HG03064 (cell line): ENCODE results near the gene RIC1.

Experiments
- ATAC-seq: cut with Tn5 transposase; IDR thresholded peaks from one replicate; pipeline ENCODE4 v1.9.1; 2021; ENCODE audit warnings: low read depth; ENCODE audit not compliant: unreplicated experiment

Gene RIC1

DNA sequence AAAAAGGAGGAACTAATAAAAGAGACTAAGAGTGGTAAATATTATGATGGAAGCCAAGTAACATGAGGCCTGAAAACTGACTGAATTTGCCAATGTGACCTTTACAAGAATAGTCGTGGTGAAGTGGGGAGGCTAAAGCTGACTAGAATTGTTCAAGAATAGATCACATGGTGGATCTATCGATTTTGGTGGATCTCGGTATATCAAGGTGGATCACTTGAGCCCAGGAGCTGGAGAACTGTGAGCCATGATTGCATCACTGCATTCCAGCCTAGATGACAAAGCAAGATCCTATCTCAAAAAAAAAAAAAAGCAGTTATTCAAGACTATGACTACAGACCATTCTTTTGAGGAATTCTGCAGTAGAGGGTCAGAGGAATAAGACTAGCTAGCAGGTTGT, 189.0 kb downstream of the RIC1 start:
- ATAC-seq, result no peak

DNA sequence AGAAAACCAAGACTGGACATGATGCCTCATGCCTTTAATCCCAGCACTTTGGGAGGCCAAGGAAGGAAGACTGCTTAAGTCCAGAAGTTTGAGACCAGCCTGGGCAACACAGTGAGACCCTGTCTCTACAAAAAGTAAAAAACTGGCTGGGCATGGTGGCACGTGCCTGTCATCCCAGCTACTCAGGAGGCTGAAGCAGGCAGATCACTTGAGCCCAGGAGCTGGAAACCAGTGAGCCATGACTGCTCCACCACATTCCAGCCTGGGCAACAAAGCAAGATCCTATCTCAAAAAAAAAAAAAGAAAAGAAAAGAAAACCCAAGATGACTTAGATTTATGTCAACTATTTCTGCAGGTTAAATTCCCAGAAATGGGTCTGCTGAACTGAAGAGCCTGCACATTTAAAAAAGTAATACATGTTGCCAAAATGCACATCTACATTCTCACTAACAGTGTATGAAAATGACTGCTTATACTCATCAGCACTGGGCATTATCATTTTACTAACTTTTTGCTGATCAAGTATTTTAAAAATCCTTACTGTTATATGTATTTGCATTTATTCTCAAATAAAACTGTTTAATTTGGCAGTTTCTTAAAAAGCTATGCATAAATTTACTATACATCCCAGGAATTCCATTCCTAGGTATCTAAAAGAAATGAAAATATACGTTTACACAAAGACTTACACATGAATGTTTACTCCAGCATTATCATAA, 189.7 kb downstream of the RIC1 start:
- no peak for ATAC-seq

DNA sequence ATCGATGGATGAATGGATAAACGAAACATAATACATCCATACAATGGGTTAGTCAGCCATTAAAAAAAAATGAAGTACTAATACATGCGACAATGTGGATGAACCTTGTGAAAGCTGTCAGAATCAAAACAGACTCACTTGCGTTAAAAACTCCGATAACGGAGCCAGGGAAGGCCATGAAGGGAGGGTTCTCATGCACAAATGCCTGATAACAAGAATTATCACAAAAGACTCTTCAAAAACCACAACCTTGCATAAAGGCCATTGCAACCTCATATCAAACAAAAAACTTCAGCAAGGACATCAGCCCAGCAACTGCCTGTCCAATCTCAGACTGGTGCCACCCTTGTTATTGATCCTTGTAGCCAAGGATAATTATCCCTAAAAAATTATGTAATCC, 190.3 kb downstream of the RIC1 start:
- no peak for ATAC-seq

DNA sequence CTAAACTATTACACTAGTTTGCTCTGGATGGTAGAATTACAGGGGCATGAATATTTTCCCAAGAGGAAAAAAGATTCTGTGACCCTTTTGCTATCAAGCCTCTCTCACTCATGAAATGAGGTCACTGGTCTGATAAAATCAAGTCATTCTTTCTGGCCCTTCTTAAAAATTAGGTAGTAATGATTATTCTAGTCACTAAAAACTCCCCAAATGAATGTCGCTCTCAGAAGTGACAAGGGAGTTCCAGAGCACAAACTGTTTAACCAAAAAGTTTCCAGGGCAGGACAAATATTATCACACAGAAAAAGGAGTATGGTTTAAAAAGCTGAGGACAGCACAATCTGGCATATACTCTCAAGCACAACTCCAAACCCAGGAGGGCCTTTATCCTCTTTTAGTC, 191.5 kb downstream of the RIC1 start:
- no peak for ATAC-seq

DNA sequence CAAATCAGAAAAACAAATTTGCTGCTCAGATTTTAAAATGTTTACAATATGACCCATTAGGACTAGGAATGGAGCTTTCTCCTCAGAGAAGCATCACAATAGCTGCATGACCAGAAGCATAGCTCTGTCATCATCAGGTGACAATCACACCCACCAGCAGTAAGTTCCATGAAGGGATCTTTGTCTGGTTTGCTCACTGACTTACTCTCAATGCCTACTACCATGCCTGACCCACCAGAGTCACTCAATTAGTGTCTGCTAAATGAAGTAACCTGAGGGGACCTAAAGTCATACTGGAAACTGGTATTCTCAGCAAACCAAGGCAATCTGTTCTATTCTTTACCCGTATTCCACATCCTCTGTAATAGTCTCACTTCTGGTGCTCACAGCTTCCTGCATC, 196.3 kb downstream of the RIC1 start:
- ATAC-seq, result no peak
